BLaER1 treated with 17β-estradiol and CSF1 and Interleukin-3, amounts not matched to agents 10 nM and 100 nM (cell line): ENCODE data around the gene INAVA.

Experiments
- H3K27ac ChIP-seq, 11 experiments: shearing (Covaris generic); formaldehyde crosslinking; 2 replicates each; pipeline ENCODE4 v1.8.1; 2022
- H3K27me3 ChIP-seq, 11 experiments: shearing (Covaris generic); formaldehyde crosslinking; 2 replicates each; pipeline ENCODE4 v1.8.1; 2022
- H3K36me3 ChIP-seq, 11 experiments: shearing (Covaris generic); formaldehyde crosslinking; 2 replicates each; pipeline ENCODE4 v1.8.1; 2022
- H3K4me1 ChIP-seq, 10 experiments: shearing (Covaris generic); formaldehyde crosslinking; 2 replicates each; pipeline ENCODE4 v1.8.1; 2022
- H3K4me2 ChIP-seq, 11 experiments: shearing (Covaris generic); formaldehyde crosslinking; 2 replicates each; pipeline ENCODE4 v1.8.1; 2022
- H3K4me3 ChIP-seq, 10 experiments: shearing (Covaris generic); formaldehyde crosslinking; 2 replicates each; pipeline ENCODE4 v1.8.1; 2022
- H3K9ac ChIP-seq, 11 experiments: shearing (Covaris generic); formaldehyde crosslinking; 2 replicates each; pipeline ENCODE4 v1.8.1; 2022
- H3K9me3 ChIP-seq, 11 experiments: shearing (Covaris generic); formaldehyde crosslinking; replicated peaks in 1 of 11; 2 replicates each; pipeline ENCODE4 v1.8.1; 2022
- H4K20me1 ChIP-seq, 11 experiments: shearing (Covaris generic); formaldehyde crosslinking; 2 replicates each; pipeline ENCODE4 v1.8.1; 2022
- Cebpa-rat ChIP-seq, 11 experiments: shearing (Covaris generic); IDR thresholded peaks; 2 replicates each; pipeline ENCODE4 v1.8.1; 2022

INAVA gene

DNA sequence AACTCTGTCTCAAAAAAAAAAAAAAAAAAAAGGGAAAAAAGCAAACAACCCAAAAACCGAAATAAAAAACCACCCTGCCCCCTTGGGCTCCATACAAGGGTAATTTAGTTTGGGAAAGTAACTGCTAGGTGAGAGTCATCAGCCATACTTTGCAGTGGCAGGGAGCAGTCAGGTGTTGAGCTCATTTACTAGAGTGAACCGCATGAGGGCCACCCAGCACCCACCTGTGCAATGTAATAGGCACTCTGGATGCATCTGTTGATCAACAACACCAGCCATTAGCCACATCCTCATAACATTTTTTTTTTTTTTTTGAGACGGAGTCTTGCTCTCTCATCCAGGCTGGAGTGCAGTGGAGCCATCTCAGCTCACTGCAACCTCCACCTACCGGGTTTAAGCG lies 9.1 kb downstream of the INAVA start:
- H3K4me1 ChIP-seq = peaks cover 50 to 97% (median 76%) of the 10 kb centered on the region in 10 experiments
- H3K36me3 ChIP-seq = no peaks in the 10 kb centered on the region
- TF ChIP-seq Cebpa-rat (IDR thresholded peaks at IDR 0.05) = no peak
- peak overlapping the region in 5 of 11 experiments; percentile 46 to 87 (median 81); a peak in 5 of 22 replicates for H3K27ac ChIP-seq
- H3K27me3 ChIP-seq = no peaks in the 10 kb centered on the region
- no peaks in the 10 kb centered on the region for H4K20me1 ChIP-seq
- H3K4me2 ChIP-seq = peak overlapping the region in 7 of 11 experiments; percentile 5 to 86 (median 72); a peak in 7 of 22 replicates
- no peaks in the 10 kb centered on the region for H3K9me3 ChIP-seq
- H3K4me3 ChIP-seq = no peak overlapping the region
- no peak overlapping the region for H3K9ac ChIP-seq

DNA sequence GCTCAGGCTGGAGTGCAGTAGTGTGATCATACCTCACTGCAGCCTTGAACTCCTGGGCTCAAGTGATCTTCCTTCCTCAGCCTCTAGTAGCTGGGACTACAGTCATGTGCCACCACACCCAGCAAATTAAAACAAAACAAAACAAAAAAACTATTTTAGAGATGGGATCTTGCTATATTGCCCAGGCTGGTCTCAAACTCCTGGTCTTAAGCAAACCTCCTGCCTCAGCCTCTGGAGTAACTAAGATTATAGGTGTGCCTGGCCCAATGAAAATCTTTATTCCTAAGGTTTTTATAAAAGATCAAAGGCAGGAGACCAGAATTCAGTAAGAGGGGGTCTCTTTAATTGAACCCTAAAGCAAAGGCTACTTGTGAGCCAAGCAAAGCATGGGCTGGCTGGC lies 10.1 kb downstream of the INAVA start:
- Histone ChIP-seq H3K4me3 (no peak overlapping the region), H3K9ac (peak overlapping the region in 5 of 11 experiments; percentile 1 to 48 (median 41); a peak in 5 of 22 replicates), H4K20me1 (no peaks in the 10 kb centered on the region), H3K9me3 (no peaks in the 10 kb centered on the region), H3K4me1 (peaks cover 51 to 97% (median 76%) of the 10 kb centered on the region in 10 experiments), H3K36me3 (no peaks in the 10 kb centered on the region), H3K4me2 (peak overlapping the region in 9 of 11 experiments; percentile 39 to 86 (median 72); a peak in 18 of 22 replicates), H3K27ac (peak overlapping the region in 8 of 11 experiments; percentile 73 to 87 (median 80); a peak in 15 of 22 replicates), H3K27me3 (no peaks in the 10 kb centered on the region)
- TF ChIP-seq Cebpa-rat (IDR thresholded peaks at IDR 0.05) = no peak

DNA sequence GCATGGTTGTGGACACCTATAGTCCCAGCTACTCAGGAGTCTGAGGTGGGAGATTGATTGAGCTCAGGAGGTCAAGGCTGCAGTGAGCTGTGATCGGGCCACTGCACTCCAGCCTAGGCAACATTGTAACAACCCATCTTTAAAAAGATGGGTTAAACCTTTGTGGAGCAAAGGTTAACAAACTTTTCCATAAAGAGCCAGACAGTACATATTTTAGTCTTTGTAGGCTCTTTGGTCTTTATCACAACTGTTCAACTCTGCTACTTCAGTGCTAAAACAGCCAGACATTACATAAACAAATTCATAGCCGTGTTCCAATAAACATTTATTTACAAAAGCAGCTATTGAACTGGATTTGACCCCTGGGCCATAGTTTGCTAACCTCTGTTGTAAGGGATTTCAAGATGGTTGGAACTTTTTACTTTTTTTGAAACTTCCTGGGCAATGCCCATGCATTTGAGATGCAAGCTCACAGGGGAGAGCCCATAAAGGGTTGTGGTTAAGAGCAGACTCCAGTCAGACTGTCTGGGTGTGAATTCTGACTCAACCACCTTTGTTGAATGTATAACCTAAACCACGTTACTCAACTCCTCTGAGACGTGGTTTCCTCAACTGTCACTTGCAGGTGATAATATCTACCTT lies 10.8 kb downstream of the INAVA start:
- peak overlapping the region in 8 of 11 experiments; percentile 73 to 87 (median 80); a peak in 16 of 22 replicates for H3K27ac ChIP-seq
- no peaks in the 10 kb centered on the region for H3K27me3 ChIP-seq
- H3K4me2 ChIP-seq = peak overlapping the region; percentile 20 to 86 (median 69); a peak in 21 of 22 replicates
- H4K20me1 ChIP-seq = no peaks in the 10 kb centered on the region
- no peaks in the 10 kb centered on the region for H3K36me3 ChIP-seq
- TF ChIP-seq Cebpa-rat (IDR thresholded peaks at IDR 0.05) = peak in 3 of 11 experiments; percentile 37 to 70 (median 42); a peak in 3 of 22 replicates
- peak overlapping the region in 6 of 11 experiments; percentile 4 to 68 (median 41); a peak in 8 of 22 replicates for H3K9ac ChIP-seq
- H3K4me3 ChIP-seq = no peak overlapping the region
- H3K9me3 ChIP-seq = no peaks in the 10 kb centered on the region
- H3K4me1 ChIP-seq = peaks cover 55 to 97% (median 76%) of the 10 kb centered on the region in 10 experiments

DNA sequence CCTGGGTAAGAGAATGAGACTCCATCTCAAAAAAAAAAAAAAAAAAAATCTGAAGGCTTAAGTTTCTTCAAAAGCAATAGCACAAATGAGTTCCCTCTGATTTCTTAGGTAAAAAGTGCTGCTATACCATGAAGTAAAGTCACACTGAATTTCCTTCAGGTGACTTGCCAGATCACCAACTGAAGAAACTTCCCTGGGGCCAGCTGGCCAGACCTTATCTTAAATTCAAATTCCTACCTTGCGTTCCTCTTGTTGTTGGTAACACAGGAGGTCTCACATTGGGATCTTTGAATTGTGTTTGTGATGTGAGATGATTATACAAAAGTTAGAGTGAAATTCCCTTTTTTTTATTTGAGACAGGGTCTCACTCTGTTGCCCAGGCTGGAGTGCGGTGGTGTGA lies 11.8 kb downstream of the INAVA start:
- H3K27ac ChIP-seq = peak overlapping the region in 9 of 11 experiments; percentile 64 to 87 (median 80); a peak in 17 of 22 replicates
- no peak for TF ChIP-seq Cebpa-rat (IDR thresholded peaks at IDR 0.05)
- no peaks in the 10 kb centered on the region for H3K27me3 ChIP-seq
- H3K9me3 ChIP-seq = no peaks in the 10 kb centered on the region
- H3K9ac ChIP-seq = peak overlapping the region in 9 of 11 experiments; percentile 41 to 74 (median 65); a peak in 9 of 22 replicates
- no peak overlapping the region for H3K4me3 ChIP-seq
- H4K20me1 ChIP-seq = no peaks in the 10 kb centered on the region
- peaks cover 55 to 90% (median 73%) of the 10 kb centered on the region in 10 experiments for H3K4me1 ChIP-seq
- peak overlapping the region; percentile 62 to 86 (median 72); a peak in 20 of 22 replicates for H3K4me2 ChIP-seq
- H3K36me3 ChIP-seq = no peaks in the 10 kb centered on the region

DNA sequence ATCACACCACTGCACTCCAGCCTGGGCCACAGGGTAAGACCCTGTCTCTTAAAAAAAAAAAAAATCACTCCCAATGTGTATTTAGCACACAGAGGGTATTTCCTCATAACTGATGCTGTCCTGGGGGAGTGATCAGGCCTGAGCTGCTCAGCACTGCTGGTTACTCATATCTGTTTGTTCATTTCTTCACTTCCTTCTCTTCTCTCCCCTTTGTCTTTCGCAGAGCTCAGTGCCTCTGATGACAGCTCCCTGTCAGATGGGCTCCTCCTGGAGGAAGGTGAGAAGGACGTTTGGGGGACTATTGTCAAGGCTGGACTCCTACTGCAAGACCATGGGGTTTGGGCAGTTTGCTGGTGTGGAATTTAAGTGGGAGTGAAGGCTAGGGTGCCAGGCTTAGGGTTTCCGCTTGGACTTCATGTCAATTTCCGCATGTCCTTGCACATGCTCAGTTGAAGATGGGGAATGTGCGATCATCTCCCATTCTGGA lies 13.0 kb downstream of the INAVA start:
- Histone ChIP-seq H4K20me1 (no peaks in the 10 kb centered on the region), H3K27me3 (no peaks in the 10 kb centered on the region), H3K9ac (peak overlapping the region in 9 of 11 experiments; percentile 41 to 74 (median 65); a peak in 15 of 22 replicates), H3K4me1 (peaks cover 57 to 89% (median 75%) of the 10 kb centered on the region in 10 experiments), H3K27ac (peak overlapping the region in 9 of 11 experiments; percentile 64 to 87 (median 80); a peak in 18 of 22 replicates), H3K9me3 (no peaks in the 10 kb centered on the region), H3K36me3 (no peaks in the 10 kb centered on the region), H3K4me2 (peak overlapping the region; percentile 62 to 86 (median 72)), H3K4me3 (no peak overlapping the region)
- TF ChIP-seq Cebpa-rat (IDR thresholded peaks at IDR 0.05) = peak in 7 of 11 experiments; percentile 37 to 78 (median 70); a peak in 10 of 22 replicates

DNA sequence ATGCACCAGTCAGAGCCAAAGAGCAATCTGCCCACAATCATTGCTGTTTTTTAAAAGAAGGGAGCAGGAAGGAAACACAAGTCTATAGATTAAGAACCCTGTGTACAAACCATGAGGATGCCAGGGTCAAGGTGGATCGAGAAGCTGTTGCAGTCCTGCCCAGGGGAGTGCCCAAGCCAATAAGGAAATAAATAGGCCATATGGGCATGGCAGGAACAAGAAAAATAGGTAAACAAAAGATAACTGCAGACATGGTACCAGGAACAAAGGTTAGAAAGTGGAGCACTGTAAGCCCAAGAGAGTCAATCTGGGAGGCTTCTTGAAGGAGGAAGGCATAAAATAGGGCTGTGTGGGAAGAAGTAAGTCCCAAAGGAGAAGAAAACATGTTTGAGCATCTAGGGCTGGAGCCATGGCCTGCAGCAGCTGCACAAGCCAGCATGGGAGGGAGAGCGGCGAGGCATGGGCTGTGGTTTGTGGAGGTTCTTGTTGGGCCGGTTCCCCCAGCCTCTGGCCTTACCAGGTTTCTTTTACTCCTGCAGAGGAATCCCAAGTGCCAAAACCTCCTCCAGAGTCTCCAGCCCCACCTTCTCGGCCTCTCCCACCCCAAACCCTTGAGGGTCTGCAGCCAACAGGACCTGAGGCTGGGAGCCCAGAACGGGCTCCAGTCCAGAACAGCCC lies 13.6 kb downstream of the INAVA start:
- peak overlapping the region; percentile 62 to 86 (median 72) for H3K4me2 ChIP-seq
- no peaks in the 10 kb centered on the region for H4K20me1 ChIP-seq
- peak overlapping the region in 2 of 10 experiments; percentile 28 to 32; a peak in 3 of 20 replicates for H3K4me3 ChIP-seq
- H3K4me1 ChIP-seq = peaks cover 52 to 89% (median 79%) of the 10 kb centered on the region in 10 experiments
- H3K36me3 ChIP-seq = no peaks in the 10 kb centered on the region
- peak overlapping the region in 9 of 11 experiments; percentile 64 to 87 (median 80); a peak in 18 of 22 replicates for H3K27ac ChIP-seq
- H3K9ac ChIP-seq = peak overlapping the region in 8 of 11 experiments; percentile 54 to 74 (median 66); a peak in 12 of 22 replicates
- no peaks in the 10 kb centered on the region for H3K9me3 ChIP-seq
- no peaks in the 10 kb centered on the region for H3K27me3 ChIP-seq
- TF ChIP-seq Cebpa-rat (IDR thresholded peaks at IDR 0.05) = no peak

DNA sequence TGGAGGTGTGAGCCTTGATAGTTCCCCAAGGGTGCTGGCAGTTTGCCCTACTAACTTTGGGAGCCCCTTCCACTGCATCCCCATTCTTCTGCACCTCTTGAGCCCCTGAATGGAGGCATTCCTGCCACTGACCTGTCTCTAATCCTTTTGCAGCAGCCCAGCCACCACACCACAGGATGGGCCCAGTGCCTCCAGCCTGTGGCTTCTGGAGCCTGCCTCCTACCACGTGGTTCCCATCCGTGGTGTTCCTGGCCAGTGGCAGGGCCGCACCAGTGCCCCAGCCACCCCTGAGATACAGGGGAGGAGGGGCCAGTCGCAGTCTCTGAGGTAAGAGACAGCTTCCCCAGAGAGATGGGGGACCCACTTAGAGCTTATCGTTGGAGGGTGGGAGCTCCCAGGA lies 14.4 kb downstream of the INAVA start:
- no peak overlapping the region; a peak in 1 of 20 replicates for H3K4me3 ChIP-seq
- no peak for TF ChIP-seq Cebpa-rat (IDR thresholded peaks at IDR 0.05)
- H3K27me3 ChIP-seq = no peaks in the 10 kb centered on the region
- peak overlapping the region in 6 of 11 experiments; percentile 54 to 74 (median 66); a peak in 7 of 22 replicates for H3K9ac ChIP-seq
- H3K9me3 ChIP-seq = no peaks in the 10 kb centered on the region
- H3K4me2 ChIP-seq = peak overlapping the region; percentile 3 to 86 (median 72); a peak in 20 of 22 replicates
- H3K27ac ChIP-seq = peak overlapping the region in 8 of 11 experiments; percentile 73 to 87 (median 80); a peak in 15 of 22 replicates
- H3K4me1 ChIP-seq = peaks cover 44 to 83% (median 75%) of the 10 kb centered on the region in 10 experiments
- H3K36me3 ChIP-seq = no peaks in the 10 kb centered on the region
- no peaks in the 10 kb centered on the region for H4K20me1 ChIP-seq

DNA sequence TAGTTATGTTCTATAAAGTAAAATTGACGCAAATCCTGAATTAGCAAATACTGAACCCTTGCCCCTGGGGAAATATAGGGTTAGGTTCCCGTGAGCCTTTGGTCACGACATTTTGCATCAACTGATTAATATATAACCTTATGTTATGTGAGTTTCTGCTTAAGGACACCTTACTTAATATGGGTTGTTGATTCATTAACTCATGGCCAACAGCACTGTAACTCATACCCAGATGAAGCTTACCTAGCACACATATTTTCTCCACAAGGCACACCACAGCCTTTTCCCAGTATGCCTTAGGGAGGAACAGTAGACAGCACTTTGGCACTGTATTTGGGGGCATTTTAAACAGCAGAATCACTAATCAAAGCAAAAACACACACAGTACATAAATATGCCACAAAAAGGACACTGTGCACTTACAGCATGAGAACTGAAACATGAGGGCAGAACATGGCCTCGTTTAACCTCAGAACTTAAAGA lies 15.1 kb downstream of the INAVA start:
- Histone ChIP-seq H3K9ac (no peak overlapping the region), H3K27ac (peak overlapping the region in 4 of 11 experiments; percentile 77 to 87 (median 82); a peak in 5 of 22 replicates), H3K9me3 (no peaks in the 10 kb centered on the region), H3K4me3 (no peak overlapping the region), H3K36me3 (no peaks in the 10 kb centered on the region), H3K4me2 (peak overlapping the region in 9 of 11 experiments; percentile 64 to 86 (median 72); a peak in 16 of 22 replicates), H3K4me1 (peaks cover 39 to 78% (median 72%) of the 10 kb centered on the region in 10 experiments), H3K27me3 (no peaks in the 10 kb centered on the region), H4K20me1 (no peaks in the 10 kb centered on the region)
- TF ChIP-seq Cebpa-rat (IDR thresholded peaks at IDR 0.05) = no peak
